Activated naive CD4-positive, alpha-beta T cell treated with anti-CD3 and anti-CD28 coated beads, Interleukin-2, amount 50 U/mL, for 16 hours (primary cell): ENCODE data around the gene EIF4G1.

Experiments used
- DNase-seq: peaks from one replicate; pipeline ENCODE4 v3.0.0-alpha.2; 2020

Gene EIF4G1

DNA sequence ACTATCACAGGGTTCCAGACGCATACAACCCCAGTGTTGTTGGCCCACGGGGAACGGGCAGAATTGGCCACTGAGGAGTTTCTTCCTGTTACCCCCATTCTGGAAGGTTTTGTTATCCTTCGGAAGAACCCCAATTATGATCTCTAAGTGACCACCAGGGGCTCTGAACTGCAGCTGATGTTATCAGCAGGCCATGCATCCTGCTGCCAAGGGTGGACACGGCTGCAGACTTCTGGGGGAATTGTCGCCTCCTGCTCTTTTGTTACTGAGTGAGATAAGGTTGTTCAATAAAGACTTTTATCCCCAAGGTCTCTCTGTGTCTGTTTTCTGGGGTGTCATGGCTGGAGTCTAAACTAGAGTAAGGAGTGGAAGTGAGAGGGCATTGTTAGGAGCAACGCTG lies 5.7 kb upstream of the EIF4G1 start:
- no peak for DNase-seq

DNA sequence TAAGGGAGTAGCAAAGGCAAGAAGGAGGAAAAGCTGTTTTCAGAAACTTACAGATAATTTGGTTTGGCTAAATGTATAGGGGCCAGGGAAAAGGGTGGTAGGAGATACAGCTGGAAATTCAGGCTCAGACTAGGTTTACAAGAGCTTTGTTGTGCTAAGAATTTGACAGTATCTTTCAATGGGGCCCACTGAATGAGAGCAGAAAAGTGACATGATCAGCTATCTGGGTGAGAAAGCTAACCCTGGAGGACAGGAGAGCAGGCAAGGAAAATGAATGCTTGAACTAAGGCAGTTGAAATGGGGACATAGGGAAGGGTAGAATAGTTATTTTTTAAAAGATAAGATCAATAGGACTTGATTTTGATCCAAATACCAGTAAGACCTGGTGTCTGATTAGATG lies 2.8 kb upstream of the EIF4G1 start:
- no peak for DNase-seq

GRCh38 chr3:184314700-184315542 lies 515 bp downstream of the EIF4G1 start:
- peak; percentile 72 for DNase-seq

DNA sequence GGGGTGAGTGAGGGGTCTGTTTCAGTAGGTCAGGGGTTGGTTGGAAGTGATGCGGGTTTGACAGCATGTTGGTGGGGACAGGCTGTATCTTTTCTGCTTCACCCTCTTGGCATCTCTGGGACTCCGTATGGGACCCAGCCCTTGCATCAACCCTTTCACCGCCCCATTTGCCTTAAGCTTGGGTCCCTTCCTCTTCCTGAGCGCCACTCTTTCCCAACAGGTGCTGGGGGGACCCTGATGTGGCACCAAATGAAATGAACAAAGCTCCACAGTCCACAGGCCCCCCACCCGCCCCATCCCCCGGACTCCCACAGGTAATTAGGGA lies 1.1 kb downstream of the EIF4G1 start:
- no peak for DNase-seq

GRCh38 chr3:184315871-184316661 lies 1.7 kb downstream of the EIF4G1 start:
- DNase-seq, result no peak

- DNase-seq, result no peak
Observed at GRCh38 chr3:184316792-184317191, 2.4 kb downstream of the EIF4G1 start.

DNA sequence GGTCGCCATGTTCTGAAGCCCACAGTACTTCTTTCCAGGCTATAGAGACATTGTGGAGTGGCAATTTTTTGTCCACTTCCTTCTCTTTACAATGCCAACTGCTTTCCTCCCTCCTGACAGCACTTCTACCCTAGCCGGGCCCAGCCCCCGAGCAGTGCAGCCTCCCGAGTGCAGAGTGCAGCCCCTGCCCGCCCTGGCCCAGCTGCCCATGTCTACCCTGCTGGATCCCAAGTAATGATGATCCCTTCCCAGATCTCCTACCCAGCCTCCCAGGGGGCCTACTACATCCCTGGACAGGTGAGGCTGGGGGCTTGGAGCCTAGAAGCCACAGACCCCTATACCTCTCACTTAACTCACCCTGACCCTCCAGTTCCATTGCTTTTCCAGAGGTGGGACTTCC lies 2.8 kb downstream of the EIF4G1 start:
- DNase-seq, result no peak

DNA sequence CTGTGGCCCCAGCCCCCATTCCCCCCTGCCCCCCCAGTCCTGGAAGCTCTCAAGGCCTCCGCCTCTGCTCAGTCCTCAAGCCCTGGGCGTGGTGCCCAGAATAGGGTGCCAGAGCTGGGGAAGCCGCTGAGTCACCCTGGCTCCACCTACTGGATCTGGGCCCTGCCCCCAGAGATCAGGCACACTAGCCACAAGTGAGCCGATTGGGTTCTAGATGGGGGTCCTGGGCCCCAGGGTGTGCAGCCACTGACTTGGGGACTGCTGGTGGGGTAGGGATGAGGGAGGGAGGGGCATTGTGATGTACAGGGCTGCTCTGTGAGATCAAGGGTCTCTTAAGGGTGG lies 5.7 kb downstream of the EIF4G1 start:
- peak; percentile 61 for DNase-seq

GRCh38 chr3:184321666-184322065 lies 7.3 kb downstream of the EIF4G1 start:
- DNase-seq, result no peak

GRCh38 chr3:184322731-184323487 lies 8.5 kb downstream of the EIF4G1 start:
- no peak for DNase-seq

- DNase-seq, result no peak
Observed at GRCh38 chr3:184323696-184324095, 9.3 kb downstream of the EIF4G1 start.

- no peak for DNase-seq
Observed at GRCh38 chr3:184325269-184325668, 10.9 kb downstream of the EIF4G1 start.

DNA sequence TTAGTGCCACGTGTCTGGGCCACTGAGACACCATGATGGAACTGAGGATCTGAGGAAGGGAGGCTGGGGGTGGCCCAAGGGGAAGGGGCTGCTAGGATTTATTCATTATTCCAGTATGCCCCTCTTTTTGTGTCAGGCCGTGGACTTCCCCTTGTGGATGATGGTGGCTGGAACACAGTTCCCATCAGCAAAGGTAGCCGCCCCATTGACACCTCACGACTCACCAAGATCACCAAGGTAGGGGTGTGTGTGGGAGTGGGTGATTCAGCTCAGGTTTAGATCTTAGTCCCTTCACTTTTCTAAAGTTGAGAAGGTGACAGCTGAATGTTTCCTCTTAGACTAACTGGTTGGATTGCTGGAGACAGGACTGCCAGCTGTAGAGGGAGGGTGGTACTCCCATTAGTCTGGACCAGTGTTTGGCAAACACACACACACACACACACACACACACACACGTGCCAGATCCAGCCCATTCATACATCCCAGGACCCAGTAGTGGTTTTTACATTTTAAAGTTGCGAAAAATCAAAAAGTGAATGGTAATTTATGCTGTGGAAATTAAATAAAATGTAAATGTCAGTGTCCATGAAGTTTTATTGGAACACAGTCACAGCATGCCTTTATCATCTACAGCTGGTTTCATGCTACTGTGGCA lies 11.4 kb downstream of the EIF4G1 start:
- DNase-seq, result peak; percentile 66

DNA sequence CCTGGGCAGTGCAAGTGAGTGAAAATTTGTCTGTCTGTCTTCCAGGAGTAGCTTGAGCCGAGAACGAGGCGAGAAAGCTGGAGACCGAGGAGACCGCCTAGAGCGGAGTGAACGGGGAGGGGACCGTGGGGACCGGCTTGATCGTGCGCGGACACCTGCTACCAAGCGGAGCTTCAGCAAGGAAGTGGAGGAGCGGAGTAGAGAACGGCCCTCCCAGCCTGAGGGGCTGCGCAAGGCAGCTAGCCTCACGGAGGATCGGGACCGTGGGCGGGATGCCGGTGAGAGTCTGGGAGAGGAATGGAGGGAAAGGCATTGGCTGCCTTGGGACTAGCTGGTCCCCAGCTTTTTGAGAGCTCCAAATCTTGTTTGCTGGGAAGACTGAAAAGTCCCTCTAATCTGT lies 12.8 kb downstream of the EIF4G1 start:
- DNase-seq, result no peak

- DNase-seq, result no peak
Observed at GRCh38 chr3:184328516-184328915, 14.1 kb downstream of the EIF4G1 start.

DNA sequence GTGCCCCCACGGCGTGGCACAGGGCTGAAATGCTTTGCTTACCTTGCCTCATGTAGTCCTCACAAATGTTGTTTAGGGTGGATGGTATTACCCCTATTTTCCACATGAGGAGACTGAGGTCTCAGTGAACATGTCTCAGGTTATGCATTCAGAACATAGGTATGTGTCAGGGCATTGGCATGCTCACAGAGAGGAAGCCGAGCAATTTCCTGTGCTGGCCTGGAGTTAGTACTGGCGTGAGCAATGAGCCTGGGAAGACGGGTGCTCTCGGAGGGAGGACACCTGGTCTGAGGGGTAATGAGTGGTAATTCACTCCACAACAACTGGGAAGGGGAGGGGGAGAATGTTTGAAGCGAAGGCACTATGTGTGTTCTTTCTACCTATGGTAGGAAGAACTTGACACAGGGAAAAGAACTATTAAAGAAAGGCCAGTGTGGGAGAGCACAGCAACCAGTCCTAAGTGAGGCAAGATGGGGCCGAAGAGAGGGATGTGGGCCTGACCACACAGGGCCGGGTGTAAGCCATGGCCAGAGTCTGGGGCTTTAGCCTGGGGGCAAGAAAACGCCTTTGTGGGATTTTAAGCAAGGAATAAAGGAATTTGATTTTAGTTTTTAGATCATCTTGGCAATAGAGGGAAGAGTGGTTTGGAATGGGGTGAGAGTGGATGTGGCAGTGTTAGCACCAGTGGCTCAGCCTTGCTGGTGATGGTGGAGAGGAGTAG lies 18.1 kb downstream of the EIF4G1 start:
- DNase-seq, result no peak

GRCh38 chr3:184333190-184333589 lies 18.8 kb downstream of the EIF4G1 start:
- DNase-seq, result no peak

GRCh38 chr3:184333700-184334099 lies 19.3 kb downstream of the EIF4G1 start:
- DNase-seq, result no peak

DNA sequence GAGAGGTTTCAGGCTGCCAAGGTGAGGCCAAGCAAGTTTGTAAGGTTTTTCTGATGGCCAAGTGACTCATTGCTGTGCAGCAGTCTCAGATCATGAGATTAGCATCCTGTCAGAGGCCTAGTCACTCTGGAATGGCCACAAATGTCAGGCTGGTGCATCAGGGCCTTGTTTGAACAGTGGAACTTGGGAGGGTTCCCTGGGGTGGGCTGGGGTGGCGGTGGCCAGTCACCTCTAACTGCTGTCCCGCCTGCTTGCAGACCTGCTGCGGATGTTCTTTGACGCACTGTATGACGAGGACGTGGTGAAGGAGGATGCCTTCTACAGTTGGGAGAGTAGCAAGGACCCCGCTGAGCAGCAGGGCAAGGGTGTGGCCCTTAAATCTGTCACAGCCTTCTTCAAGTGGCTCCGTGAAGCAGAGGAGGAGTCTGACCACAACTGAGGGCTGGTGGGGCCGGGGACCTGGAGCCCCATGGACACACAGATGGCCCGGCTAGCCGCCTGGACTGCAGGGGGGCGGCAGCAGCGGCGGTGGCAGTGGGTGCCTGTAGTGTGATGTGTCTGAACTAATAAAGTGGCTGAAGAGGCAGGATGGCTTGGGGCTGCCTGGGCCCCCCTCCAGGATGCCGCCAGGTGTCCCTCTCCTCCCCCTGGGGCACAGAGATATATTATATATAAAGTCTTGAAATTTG lies 20.2 kb downstream of the EIF4G1 start:
- peak; percentile 42 for DNase-seq

GRCh38 chr3:184335291-184335660 lies 20.9 kb downstream of the EIF4G1 start:
- no peak for DNase-seq

- peak; percentile 88 for DNase-seq
Observed at GRCh38 chr3:184335661-184336546, 21.5 kb downstream of the EIF4G1 start.
